NCI-H82 treated with DMSO at 0.1 percent for 48 hours (cell line): ENCODE results near the gene NRAP.

Experiments used
- DNase-seq: peaks from one replicate; lab custom pipeline; 2025; ENCODE audit not compliant: unreplicated experiment; lab: John Stamatoyannopoulos, UW

NRAP gene

DNA sequence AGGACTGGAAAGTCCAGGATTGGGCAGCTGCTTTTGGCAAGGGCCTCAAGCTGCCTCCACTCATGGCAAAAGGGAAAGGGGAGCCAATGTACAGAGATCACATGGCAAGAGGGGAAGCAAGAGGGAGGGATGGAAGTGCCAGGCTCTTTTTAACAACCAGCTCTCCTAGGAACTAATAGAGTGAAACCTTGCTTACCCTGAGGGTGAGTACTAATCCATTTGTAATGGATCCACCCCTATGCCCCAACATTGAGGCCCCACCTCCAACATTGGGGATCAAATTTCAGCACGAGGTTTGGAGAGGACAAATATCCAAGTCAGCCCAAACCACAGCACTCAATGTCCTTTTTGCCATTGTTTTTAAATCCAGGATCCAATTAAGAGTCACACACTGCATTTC, 98.5 kb downstream of the NRAP start:
- no peak for DNase-seq

DNA sequence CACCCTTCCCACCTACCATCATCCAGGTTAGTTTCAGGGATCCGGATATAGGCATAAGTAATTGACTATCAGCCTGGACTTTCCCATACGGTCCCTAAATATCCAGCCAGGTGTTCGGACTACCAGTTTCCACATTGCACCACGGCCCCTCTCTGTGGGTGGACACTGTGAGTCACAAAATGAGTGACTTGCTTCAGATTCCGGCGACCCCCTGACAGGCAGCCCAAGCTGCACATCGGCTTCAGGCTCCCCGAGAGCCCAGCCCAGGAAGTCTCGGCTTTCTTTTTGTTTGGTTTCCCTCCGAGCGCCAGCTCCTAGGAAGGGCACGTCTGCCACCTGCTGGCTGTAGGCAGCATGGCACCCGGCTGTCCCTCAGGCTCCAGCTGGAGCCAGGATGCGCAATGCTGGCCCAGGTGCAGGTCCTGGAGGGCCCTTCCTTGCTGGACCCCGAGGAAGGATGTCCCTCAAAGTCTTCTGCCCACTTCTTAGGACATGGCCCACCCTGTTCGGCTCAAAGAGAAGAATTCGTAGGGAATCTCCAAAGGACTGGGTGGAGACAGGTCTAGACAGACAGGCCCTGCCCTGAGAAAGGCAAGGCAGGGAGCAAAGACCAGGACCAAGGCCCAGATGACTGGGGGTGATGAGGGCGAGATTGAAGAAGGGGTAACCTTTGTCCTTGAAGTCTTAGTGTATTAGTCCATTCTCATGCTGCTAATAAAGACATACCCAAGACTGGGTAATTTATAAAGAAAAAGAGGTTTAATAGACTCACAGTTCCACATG, 100.3 kb downstream of the NRAP start:
- peak; percentile 23 for DNase-seq

DNA sequence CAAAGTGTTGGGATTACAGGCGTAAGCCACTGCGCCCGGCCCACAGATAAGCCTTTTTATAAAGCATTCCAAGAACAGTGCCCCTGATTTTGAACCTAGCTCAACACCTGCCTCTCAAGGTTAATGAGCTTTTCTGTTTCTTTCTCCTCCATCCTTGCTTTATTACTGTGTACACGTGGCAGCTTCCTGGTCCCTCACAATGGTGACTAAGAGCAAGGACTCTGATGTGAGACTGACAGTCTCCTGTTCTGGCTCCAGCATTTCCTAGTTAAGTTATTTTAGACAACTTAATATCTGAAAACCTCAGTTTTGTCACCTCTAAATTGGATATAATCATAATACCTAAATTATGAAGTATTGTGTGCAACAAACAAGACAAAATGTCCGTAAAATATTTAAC, 101.1 kb downstream of the NRAP start:
- no peak for DNase-seq

DNA sequence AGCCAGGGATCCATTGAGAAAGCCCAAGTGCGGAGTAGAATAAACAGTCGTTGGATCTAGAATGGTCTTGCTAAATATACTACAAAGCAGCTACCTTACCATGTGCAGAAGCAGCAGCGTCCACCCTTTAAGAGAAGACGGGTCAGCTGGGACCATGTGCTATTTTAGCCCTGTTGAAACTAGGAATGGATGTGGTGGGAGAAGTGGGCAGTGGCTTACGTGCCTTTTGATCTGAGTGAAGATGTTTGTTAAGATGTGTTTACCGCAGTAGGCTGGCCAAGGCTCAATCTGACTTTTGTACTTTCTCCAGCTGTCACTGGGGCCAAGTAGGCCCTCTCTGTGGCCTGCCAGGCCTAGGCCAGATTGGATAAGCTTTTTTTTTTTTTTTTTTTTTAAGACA, 101.8 kb downstream of the NRAP start:
- DNase-seq = no peak

DNA sequence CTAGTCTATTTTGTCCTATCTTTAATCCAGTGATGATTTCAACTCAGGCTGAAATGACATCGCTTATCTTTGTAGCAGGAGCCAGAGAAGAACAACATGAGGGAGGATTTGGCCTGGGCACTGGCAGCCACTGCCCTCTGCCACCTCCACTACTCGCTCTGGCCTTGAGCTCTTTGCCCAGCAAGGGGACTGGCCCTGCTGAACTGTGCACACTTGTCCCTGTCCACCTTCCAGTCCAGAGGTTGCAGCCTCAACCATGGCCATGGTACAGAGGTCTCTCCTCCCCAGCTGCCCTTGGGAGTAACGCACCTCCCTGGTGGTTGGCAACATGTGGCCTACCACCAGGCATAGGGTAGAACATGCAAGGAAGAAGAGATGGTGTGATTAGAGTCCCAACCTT, 102.6 kb downstream of the NRAP start:
- DNase-seq = no peak

DNA sequence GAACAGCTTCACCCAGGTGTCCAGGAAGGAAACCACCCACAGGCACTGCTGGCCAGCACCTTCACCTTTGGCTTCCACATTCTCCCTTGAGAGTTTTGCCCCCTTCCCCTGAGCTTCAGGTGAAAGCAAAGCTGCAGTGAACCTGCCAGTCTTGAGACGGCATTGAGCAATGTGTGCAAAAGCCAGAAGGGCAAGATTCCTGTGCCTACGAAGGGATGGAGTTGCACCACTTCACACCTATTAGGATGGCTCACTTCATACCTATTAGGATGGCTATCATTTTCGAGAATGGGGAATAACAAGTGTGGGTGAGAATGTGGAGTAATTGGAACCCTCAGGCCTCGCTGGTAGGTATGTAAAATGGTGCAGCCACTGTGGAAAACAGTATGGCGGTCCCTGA, 103.8 kb downstream of the NRAP start:
- DNase-seq = no peak

DNA sequence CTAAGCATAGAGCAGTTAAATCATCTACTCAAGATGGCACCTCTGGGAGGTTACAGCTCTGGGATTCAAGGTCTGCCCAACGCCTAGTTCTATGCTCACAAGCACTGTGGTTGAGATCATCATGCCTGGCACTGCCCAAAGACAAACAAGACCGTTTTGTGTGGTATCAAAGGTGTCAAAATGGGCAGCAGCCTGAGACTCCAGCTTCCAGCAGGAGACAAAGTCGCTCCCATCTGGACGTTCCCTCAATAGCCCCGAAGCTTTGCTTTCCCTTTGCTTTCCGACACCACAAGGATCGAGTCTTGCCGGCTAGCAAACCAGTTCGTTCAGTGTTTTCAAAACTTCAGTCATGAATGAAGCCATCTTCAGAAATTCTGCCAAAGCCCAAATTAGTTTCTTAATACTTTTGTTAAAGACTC, 105.9 kb downstream of the NRAP start:
- DNase-seq = no peak

DNA sequence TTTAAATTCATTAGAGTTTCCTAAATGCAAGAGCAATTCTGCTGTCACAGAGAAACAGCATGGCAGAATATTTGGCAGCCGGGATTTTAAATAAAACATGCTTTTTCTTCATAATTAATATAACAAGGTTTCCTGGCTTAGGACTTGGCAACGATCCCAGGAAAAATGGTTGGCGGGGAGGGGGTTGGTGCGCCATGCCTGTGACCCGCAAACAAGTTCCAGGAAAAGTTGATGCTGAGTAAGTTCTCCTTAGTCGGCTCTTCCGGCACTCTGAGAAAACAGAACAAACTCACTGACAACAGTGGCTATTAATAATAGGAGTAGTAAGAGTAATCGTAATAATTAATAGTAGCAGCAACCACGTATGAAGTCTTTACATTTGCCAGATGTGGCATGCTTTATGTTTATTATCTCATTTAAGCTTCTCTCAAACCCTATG, 106.4 kb downstream of the NRAP start:
- DNase-seq = no peak

DNA sequence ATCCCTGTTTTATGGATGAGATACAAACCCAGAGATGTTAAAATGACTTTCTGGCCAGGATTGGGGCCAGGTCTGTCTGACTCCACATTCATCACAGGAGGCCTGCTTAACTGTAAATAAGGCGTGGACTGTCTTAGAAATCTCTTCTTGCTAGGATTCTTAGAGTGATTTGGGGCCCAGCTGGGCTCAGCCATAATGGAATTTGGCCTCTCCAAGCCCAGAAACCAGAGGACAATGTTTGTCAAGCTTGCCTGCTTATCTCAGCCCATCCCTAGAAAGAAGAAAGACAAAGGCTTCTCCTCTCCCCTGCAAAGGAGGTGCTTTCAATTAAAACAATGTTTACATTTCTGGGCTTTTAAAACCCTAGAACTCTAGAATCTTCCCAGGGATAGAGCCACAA, 108.1 kb downstream of the NRAP start:
- DNase-seq = no peak

DNA sequence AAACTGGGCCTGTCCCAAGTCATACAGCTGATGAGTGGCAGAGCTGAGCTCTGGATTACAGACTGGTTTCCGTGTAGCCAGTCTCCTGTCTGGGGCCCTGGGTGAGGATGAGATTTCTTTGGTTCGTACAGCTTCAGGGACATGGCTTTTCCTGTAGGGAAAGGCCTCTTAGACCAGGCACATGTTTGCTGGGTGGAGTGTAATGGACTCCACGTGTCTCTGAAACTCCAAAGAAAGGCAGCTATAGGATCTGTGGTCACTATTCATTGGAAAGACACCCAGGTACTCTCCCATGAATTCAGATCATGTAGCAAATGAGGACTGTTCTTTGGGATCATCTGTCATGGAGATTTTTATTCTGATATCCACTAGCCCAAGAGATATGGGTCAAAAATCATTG, 108.6 kb downstream of the NRAP start:
- no peak for DNase-seq

DNA sequence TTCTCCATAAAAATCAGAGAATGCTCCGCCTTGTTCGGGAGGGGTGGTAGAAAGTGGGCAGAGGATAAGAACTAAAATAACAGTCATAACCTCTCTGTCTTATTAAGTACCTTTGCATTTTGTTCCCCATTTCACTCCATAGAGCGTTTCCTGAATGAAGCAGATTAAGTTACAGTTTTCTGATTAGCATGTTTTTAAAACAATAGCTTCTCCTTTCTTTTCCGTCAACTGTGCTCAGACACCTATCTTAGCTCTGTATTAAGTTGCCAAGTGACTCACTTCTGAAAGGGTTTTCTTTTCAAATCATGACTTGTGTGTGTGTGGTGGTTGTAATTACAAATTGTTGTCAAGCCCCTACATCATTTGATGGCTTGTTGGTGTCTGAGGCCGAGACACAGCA, 109.6 kb downstream of the NRAP start:
- no peak for DNase-seq

DNA sequence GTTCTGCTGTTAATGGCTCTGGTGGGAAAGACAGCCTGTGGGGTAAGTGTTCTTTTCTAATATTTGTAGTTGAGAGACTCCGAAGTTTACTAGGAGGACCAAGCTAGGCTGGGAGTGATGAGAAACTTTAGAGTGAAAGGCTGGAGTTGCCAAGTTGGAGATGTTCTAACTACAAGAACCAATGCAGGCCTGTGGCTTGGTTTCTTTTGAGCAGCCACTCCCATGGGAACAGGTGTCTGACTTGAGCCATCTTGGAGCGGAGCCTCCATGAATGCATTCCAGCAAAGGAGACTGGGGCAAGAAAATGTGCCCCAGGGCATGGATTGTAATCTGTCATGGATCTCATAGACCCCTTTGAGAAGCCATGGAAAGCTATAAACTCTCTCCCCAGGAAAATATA, 110.7 kb downstream of the NRAP start:
- DNase-seq = no peak

DNA sequence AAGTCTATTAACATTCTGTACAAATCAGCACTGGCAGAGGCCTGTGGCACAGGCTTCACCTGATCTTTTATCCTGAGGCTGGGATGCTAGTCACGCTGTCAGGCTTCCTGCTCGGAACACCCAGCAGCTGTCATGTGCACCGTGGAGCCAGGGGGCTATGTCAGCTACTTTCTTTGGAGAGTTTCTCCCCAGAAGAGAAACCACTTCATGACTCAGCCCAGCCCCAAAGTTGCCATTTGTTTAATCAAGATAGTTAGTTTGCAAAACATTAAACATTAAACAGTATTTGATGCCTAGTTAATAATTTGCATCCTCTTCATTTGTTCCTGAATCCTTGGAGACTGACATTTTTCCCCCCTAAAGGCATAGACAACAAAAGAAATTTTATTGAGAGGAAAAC, 111.1 kb downstream of the NRAP start, which contains the start of gene HABP2:
HABP2 (plus strand) TSS at position 353 of the 400 bp plus-strand sequence. CDS start 69 bp downstream, outside the sequence.
- no peak for DNase-seq

DNA sequence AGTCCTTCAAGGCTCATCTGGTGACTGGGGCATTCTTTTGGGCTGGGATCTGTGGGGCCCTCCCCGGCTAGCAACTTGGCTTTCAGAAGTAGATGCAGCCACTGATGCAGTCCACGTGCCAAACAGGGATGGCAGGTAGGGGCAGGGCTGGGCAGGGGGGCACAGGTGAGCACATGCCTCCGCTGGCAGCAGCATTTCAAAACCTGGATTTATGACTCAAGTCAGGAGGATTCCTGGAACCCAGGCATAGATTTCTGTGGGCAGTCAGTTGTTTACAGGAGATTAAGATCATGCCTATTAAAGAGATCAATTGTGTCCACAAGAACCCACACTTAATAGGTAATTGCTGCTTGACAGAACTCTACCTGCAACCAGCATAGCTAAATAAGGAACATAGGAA, 111.8 kb downstream of the NRAP start:
- DNase-seq = no peak

DNA sequence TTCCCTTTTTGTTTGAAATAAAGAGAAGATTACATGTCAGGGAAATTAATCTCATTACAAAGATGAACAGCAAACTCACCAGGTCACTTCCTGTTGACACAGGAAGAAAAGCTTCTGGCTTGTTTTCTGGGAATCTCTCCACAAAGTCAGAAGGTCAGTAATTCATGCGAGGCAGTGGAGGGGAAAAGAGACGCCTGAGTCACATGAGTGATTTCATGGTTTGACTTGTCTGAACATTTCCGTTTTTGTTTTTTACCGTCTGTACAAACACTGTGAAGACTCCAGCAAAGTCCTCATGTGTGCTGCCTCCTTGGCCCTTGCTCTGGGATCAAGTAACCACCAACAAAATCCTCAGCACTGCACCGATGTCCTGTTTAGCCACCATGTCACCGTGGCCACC, 113.5 kb downstream of the NRAP start:
- peak; percentile 44 for DNase-seq

DNA sequence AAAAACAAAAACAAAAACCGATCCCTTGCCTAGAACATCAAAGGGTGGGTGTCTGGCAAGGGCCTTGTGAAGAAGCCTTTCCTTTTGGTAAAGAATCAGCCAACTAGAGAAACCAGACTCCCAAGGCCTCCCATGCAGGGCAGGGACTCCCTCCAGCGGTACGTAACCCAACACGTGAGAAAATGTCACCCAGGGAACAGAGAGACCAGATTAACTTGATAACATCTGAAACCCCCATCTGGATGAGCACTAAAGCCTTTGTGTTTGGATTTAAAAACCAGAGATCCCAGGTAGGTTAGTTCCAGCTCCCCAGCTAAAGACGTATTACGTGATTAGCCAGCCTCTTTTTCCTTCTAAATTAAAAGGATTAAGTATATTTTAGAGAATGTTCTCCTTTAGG, 114.0 kb downstream of the NRAP start:
- DNase-seq = peak; percentile 66

DNA sequence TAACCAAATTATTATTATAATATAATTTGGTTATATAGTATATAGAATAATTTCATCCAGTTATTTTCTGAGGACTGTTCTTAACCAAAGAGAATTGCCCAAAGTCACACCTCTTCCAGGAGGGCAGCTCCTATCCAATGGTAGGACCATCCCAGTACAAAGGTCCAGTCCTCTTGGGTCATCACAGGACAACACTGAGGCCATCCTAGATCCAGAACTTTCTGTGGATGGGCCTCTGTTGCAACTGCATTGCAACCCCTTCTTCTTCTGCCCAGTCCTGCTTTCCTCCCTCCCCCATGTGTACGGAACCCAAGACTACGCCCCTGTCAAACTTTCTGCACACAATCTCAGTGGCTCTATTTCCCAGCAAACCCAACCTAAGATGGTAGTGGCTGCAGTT, 116.4 kb downstream of the NRAP start:
- DNase-seq = no peak

DNA sequence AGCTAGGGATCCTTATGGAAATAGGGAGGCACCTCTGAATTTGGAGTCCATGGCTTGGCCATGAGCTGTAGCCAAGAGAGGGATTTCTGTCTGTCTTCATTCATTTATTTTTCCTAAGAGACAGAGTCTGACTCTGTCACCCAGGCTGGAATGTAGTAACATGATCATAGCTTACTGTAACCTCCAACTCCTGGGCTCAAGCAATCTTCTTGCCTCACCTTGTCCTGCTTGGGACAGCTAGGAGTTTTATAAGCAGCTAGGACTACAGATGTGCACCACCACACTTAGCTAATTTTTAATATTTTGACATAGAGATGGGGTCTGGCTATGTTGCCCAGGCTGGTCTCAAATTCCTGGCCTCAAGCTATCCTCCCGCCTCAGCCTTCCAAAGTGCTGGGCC, 119.4 kb downstream of the NRAP start:
- no peak for DNase-seq

DNA sequence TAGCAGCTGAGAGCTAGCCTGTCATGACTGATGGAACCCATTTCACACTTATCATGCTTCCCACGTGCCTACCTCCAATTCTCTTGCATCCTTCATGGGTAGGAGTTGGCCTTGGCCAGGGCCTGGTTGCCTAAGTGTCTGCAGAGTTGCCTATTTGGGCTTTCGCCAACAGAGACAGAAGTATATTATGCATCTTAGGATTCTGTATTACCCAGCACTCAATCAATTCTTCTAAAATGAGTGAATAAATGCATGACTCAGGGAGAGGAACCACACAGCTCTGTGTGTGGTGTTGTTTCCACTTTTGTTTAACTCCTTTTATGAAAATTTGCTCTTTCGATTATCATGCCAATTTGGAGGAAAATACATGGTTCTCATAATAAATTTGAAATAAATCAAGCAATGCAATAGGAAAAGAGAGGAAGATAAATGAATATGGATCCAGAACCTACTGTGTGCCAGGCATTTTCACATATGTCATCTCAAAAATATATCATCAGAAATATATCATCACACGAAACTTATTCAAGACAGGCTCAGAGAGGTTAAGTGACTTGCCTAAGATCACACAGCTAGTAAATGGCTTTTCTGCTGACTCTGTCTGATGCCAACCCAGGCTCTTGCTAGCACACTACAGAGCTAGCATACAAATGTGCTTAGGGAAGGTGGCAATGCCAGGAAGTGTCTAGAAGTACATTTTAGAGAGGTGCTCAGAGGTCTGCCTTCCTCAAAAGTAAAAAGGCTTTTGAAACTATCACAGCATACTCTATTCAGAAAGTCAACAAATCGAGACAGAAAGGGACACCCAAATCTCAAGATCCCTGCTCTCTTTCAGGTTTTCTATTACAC, 120.5 kb downstream of the NRAP start:
- DNase-seq = no peak

DNA sequence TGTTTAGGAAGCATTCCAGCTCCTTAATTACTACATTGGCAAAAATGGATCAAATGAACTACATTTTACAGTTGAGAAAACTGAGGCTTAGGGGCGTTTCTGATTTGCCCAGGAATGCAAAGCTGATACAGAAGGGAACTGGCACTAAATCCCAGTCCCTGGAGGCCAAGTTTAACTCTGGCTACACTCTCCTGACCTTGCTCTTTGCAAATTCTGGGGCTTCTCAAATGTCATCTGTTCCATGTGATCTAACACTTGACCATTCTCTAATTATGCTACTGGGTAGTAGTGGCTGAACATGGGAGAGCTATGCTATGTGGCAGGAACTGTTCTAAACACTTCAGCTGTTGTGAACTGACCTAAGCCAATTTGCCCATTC, 122.3 kb downstream of the NRAP start:
- no peak for DNase-seq

DNA sequence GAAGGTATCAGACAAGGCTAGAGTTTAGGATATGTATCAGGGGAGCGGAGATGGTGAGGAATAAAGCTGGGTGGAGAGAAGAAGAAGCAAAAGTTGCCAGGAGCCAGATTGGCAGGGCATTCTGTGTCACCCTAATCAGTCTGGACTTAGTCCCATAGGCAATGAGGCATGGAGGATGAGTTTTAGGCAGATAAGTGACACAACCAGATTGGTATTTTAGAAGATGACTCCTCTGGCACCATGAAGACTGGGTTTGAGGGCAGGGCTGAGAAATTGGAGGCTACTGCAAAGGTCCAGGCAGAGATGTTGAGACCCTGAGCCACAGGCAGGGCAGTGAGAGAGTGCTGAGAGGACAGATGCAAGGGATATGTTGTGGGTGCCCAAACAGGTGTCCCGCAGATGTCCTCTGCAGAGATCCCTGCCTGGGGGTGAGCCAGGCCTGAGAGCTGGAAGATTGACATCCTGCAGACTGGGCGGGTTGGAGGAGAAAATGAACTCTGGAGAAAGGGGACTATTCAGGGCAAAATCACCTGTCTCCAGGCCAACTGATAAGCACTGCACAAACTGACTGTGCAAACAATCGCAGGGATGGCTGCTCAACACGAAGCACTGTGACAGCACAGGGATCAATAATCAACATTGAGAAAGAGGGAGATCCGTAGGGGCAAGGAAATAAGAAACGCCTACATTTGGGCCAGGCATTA, 122.8 kb downstream of the NRAP start:
- DNase-seq = no peak

DNA sequence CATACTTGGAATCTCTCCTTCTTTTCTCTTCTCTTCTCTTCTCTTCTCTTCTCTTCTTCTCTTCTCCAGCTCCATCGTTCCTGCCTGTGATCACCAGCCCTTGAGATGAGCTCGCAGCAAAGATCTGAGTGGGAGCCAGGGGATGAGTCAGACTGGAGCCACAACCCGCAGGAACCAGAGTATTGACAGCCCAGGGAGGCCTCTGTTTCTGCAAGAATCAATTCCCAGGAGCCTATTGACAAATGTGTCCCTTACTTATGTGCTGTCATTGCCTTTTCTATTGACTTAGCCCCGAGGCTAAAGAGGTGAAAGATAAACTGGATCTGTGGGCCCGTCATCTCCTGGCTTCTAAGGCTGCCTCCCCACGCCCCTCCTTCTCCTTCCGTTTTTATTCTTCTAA, 124.1 kb downstream of the NRAP start:
- no peak for DNase-seq
